HCT116 (cell line): Measurements from ENCODE around the gene RAB4A.

Experiments used
- CEBPB ChIP-seq: IDR thresholded peaks from 2 replicates; pipeline ENCODE4 v1.6.1; 2012; ENCODE audit warnings: low read depth
- EGR1 ChIP-seq: IDR thresholded peaks from 2 replicates; pipeline ENCODE4 v1.6.1; 2012; ENCODE audit warnings: low read depth
- EZH2 ChIP-seq: fragments of 200-600 bp; sonication (generic); IDR thresholded peaks from 2 replicates; pipeline ENCODE4 v1.6.1; 2017; ENCODE audit warnings: antibody characterized with exemption, mixed run types
- EZH2phosphoT487 ChIP-seq: fragments of 200-600 bp; IDR thresholded peaks from 2 replicates; pipeline ENCODE4 v1.6.1; 2018; ENCODE audit warnings: antibody characterized with exemption, borderline replicate concordance
- JUND ChIP-seq: IDR thresholded peaks from 2 replicates; pipeline ENCODE4 v1.6.1; 2012
- POLR2A ChIP-seq: IDR thresholded peaks from 2 replicates; pipeline ENCODE4 v1.7.0; 2011; ENCODE audit warnings: borderline replicate concordance; ENCODE audit not compliant: insufficient read depth, insufficient read length; ENCODE audit errors: extremely low read depth
- TCF7L2 ChIP-seq: IDR thresholded peaks from 2 replicates; pipeline ENCODE4 v1.7.0; 2011; ENCODE audit warnings: borderline replicate concordance, inconsistent platforms; ENCODE audit not compliant: insufficient read depth, insufficient read length; ENCODE audit errors: extremely low read depth
- ZNF274 ChIP-seq: fragments of 200-500 bp; sonication (Bioruptor generic); IDR thresholded peaks from 2 replicates; pipeline ENCODE4 v1.6.1; 2014; ENCODE audit warnings: mild to moderate bottlenecking, low read depth, low read length, inconsistent platforms
- TF ChIP-seq, protein P1 (sequence below), 3 experiments: fragments of 200-600 bp in 1 of 3; sonication (generic) in 1 of 3; IDR thresholded peaks in 2 of 3; conservative IDR thresholded peaks in 1 of 3; 2 replicates each; pipeline ENCODE4 v1.5.1; 2012 to 2017; ENCODE audit warnings: low read depth in 2 of 3, low read length in 2 of 3, antibody characterized with exemption in 1 of 3, borderline replicate concordance in 1 of 3, control low read depth in 1 of 3, mild to moderate bottlenecking in 1 of 3, mixed read lengths in 1 of 3, mixed run types in 1 of 3, moderate library complexity in 1 of 3; ENCODE audit not compliant: insufficient read depth in 1 of 3
- TF ChIP-seq, protein P2 (sequence below): IDR thresholded peaks from 2 replicates; pipeline ENCODE4 v1.6.1; 2012
- TF ChIP-seq, protein P3 (sequence below): IDR thresholded peaks from 2 replicates; pipeline ENCODE4 v1.6.1; 2011; ENCODE audit warnings: mild to moderate bottlenecking, low read length, moderate library complexity; ENCODE audit not compliant: insufficient replicate concordance; ENCODE audit errors: extremely low read depth

DNA sequence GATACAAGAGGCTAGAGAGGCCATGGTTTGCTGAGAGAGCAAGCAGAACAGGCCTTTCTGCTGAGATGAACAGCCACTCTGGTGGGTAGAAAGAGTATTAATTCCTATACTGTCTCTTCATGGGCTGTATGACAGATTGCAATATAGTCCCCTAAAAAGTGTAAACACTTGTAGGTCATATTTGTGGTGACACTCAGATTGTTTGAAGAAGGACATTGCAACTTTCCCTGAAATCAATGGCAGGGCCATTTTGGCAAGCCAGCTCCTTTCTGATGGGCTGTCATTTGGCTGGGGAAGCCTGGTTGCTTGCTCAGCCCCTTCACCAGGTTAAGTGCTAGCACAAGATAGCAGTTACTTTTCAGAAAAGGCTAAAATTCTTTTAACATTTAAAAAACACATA is 27.5 kb downstream of the RAB4A start:
- TF ChIP-seq, protein P1, sequence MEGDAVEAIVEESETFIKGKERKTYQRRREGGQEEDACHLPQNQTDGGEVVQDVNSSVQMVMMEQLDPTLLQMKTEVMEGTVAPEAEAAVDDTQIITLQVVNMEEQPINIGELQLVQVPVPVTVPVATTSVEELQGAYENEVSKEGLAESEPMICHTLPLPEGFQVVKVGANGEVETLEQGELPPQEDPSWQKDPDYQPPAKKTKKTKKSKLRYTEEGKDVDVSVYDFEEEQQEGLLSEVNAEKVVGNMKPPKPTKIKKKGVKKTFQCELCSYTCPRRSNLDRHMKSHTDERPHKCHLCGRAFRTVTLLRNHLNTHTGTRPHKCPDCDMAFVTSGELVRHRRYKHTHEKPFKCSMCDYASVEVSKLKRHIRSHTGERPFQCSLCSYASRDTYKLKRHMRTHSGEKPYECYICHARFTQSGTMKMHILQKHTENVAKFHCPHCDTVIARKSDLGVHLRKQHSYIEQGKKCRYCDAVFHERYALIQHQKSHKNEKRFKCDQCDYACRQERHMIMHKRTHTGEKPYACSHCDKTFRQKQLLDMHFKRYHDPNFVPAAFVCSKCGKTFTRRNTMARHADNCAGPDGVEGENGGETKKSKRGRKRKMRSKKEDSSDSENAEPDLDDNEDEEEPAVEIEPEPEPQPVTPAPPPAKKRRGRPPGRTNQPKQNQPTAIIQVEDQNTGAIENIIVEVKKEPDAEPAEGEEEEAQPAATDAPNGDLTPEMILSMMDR (IDR thresholded peaks at IDR 0.05 in 2 of 3, conservative IDR thresholded peaks at IDR 0.05 in 1 of 3; ENCODE audit: borderline replicate concordance in 1 of 3, insufficient read depth in 1 of 3, low read depth in 2 of 3, low read length in 2 of 3): no peak
- TF ChIP-seq EGR1 (no peak), ZNF274 (no peak), CEBPB (no peak), EZH2phosphoT487 (no peak), EZH2 (no peak), JUND (no peak), POLR2A (no peak), TCF7L2 (no peak)
- TF ChIP-seq, protein P2, sequence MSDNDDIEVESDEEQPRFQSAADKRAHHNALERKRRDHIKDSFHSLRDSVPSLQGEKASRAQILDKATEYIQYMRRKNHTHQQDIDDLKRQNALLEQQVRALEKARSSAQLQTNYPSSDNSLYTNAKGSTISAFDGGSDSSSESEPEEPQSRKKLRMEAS: no peak
- TF ChIP-seq, protein P3, sequence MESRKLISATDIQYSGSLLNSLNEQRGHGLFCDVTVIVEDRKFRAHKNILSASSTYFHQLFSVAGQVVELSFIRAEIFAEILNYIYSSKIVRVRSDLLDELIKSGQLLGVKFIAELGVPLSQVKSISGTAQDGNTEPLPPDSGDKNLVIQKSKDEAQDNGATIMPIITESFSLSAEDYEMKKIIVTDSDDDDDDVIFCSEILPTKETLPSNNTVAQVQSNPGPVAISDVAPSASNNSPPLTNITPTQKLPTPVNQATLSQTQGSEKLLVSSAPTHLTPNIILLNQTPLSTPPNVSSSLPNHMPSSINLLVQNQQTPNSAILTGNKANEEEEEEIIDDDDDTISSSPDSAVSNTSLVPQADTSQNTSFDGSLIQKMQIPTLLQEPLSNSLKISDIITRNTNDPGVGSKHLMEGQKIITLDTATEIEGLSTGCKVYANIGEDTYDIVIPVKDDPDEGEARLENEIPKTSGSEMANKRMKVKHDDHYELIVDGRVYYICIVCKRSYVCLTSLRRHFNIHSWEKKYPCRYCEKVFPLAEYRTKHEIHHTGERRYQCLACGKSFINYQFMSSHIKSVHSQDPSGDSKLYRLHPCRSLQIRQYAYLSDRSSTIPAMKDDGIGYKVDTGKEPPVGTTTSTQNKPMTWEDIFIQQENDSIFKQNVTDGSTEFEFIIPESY: no peak
